Tongue (tissue), 1 donor: ENCODE measurements around the gene COMMD8. TPM values are rescaled to one million over a fixed set of nuclear protein-coding genes. Genes with fewer than 3 reads are reported as not detected.

ENCODE experiments used
- total RNA-seq: library from RNA; depleted of rRNA; stranded (reverse); fragments of >200 nt; gene quantifications from one replicate; pipeline ENCODE4 v1.2.3, GENCODE V29; 2014

Gene COMMD8
- total RNA-seq, 1 donor from 2014 or later, result 15.9 TPM

Other genes with a start within 250 kb of the COMMD8 start
- 27.8 TPM for gene ATP10D, start 21.6 kb upstream of the COMMD8 start, total RNA-seq